GM12873 (cell line): ENCODE data around the gene IRX5.

Source experiments
- TF ChIP-seq, protein P1 (sequence below): IDR thresholded peaks from 2 replicates; pipeline ENCODE4 v1.5.1; 2012; ENCODE audit warnings: low read depth, mild to moderate bottlenecking, moderate library complexity, low read length, control low read depth; ENCODE audit not compliant: insufficient read depth; ENCODE audit errors: missing control alignments

IRX5 gene

DNA sequence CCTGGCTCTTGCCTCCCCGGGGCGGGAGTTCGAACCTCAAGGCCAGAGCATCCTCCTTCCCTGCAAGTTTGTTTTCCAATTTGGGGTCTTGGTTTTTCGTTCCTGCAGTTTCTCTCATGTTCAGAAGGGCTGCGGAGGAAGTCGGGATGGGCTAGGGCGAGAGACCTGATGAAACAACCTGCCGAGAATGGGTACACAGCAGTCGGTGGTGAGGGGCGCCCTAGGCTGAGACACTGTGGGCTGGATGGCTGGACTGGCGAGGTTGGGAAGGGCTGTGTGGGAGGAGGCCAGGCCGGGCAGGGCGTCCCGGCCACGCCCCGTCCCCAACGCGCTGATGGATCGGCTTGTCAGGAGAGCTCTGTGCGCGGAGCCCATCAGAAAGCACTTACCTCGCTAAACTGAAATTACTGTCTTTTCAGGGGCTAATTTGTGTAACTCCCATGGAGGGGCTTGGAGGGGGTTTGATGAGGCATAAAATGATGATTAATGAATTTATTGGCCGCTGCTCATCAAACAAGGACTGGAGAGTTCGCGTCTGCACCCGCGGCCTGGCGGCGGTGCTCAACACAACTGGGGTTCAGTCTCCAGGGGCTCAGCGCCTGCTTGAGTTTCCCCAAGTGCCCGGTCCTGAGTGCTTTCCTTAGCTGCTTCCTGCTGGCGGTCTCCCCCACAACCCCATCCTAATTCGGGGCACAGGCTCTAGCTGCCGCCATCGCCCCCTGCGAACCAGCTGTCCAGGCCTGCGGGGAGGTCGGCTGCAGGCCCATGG, 9.0 kb downstream of the IRX5 start:
- TF ChIP-seq, protein P1, sequence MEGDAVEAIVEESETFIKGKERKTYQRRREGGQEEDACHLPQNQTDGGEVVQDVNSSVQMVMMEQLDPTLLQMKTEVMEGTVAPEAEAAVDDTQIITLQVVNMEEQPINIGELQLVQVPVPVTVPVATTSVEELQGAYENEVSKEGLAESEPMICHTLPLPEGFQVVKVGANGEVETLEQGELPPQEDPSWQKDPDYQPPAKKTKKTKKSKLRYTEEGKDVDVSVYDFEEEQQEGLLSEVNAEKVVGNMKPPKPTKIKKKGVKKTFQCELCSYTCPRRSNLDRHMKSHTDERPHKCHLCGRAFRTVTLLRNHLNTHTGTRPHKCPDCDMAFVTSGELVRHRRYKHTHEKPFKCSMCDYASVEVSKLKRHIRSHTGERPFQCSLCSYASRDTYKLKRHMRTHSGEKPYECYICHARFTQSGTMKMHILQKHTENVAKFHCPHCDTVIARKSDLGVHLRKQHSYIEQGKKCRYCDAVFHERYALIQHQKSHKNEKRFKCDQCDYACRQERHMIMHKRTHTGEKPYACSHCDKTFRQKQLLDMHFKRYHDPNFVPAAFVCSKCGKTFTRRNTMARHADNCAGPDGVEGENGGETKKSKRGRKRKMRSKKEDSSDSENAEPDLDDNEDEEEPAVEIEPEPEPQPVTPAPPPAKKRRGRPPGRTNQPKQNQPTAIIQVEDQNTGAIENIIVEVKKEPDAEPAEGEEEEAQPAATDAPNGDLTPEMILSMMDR: no peak

DNA sequence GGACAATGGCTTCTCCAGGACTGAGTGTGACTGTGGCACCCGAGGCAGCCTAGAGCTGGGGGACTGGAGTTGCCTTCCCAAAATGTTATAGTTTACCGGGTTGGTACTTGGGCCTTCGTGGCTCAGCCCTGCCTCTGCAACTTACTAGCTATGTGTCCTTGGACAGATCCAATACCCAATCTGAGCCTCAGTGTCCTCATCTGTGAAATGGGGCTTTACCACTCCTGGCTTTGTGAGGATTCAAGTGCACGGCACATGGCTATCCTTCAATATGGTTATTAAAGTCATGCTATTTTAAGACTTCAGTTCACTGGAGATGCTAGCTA, 9.6 kb downstream of the IRX5 start:
- TF ChIP-seq, protein P1: no peak

DNA sequence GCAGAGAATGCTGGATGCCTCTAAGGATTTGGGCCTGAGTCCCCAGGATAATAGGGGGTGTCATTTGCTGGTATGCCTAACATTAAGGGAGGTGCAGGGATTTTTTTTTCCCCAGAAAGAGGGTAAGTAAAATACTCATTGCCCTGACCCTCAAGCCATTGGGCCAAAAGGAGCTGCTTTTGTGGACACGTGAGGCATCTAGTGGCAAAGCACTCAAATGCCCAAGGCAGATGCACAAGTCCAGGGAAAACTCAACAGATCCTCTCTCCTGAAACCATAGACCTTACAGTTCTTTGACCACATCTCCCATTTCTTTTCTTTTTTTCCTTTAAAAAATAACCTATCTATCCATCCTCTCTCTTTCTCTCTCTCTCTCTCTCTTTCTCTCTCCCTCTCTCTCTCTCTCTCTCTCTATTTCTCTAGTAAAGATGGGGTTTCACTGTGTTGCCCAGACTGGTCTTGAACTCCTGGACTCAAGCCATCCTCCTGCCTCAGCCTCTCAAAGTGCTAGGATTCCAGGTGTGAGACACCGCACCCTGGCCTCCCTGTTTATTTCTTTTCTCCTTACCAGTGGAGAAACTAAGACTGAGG, 11.8 kb downstream of the IRX5 start:
- TF ChIP-seq, protein P1: no peak

DNA sequence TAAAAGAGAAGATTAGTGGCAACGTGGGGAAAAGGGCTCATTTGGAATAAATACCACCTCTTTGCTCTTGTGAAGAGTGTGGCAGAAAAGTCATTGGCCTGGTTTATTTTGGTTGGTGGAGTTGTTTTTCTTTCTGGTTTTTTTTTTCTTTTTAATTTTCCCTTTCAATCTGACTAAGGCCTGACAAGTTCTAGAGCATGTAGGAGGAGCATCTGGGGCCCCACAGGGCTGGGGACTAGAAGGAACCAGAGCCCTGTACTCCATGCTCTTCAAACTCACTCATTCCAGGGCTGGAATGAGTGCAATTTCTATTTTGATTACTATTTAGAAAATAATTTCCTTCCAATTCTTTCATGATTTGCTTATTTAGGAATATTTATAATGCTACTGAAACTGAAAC, 13.3 kb downstream of the IRX5 start:
- TF ChIP-seq, protein P1: no peak

DNA sequence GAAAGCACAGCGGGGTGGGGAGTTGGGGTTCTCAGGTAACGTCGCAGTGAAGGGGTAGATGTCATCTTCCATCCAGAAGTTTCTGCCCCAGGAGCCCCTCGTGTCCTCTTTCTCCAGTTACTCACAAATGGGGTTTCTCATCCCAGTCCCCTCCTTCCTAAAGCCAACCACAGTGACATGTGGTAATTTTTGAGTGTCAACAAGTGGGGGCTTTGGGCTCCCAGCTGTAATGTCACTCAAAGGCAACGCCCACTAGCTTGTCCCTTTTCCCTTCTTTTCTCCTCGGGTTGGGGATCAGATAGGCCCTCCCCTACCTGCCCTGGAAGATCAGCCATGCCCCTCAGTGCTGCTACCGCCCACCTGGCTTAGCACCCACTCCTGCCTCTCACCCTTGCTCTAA, 14.4 kb downstream of the IRX5 start:
- TF ChIP-seq, protein P1: no peak

DNA sequence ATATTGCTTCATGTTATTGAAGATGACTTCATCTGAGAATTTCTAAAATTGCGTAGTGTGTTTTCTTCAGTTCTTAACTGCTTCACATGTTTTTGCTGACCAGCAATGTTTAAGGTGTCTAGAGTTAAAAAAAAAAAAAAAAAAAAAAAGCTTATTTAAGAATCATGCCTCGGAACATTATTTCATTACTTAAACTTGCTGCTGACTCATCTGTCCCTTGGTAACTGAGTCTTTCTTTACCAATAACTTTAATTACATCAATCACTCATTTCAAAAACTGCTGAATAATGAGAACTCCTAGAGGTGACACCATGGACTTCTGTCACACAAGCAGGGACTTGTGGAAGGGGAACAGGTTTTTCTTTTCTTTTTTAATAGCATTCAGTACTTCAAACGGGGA, 16.2 kb downstream of the IRX5 start:
- TF ChIP-seq, protein P1: no peak

DNA sequence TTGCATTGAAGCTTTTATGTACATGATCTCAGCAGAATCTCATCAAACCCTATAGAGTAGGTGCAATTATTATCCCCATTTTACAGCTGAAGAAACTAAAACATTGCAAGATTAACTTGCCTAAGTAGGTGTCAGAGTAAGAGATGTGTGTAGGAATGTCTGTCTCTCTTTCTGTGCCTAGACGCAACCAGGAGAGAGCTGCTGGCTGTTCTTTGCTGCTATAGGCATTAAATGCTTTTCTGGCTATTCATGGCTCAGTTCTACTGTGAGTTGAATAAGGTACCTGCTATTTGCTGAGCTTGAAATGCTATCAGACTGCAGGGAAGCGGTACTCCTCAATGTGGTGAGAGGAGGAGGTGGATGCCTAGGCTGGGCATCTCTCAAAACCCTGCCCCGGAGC, 17.0 kb downstream of the IRX5 start:
- TF ChIP-seq, protein P1: no peak
